Uterus (tissue), 4 donors: ENCODE results near the gene CRELD1. TPM values are rescaled to one million over a fixed set of nuclear protein-coding genes. Genes with fewer than 3 reads are reported as not detected.
"Not testable (repeated sequence)": the region's sequence is repeated elsewhere in the genome, so short reads cannot be mapped to it uniquely, and the experiment has no call there.

Experiments
- DNase-seq, 2 donors: peaks; one replicate each; pipeline ENCODE4 v3.0.0-alpha.2; 2019 to 2020
- H3K27ac ChIP-seq, 2 donors: fragments of 200-600 bp; sonication (generic); 1 replicate in 1 of 2; 2 replicates in 1 of 2; pipeline ENCODE4 v1.5.1; 2016 to 2018
- H3K27me3 ChIP-seq, 2 donors: fragments of 200-600 bp; sonication (generic); one replicate each; pipeline ENCODE4 v1.5.1; 2018 to 2019; ENCODE audit warnings: control low read depth in 1 of 2
- H3K36me3 ChIP-seq, 2 donors: fragments of 200-600 bp; sonication (generic); one replicate each; pipeline ENCODE4 v1.5.1; 2019; ENCODE audit warnings: control low read depth in 1 of 2
- H3K4me1 ChIP-seq, 2 donors: fragments of 200-600 bp; sonication (generic); one replicate each; pipeline ENCODE4 v1.5.1; 2018 to 2019; ENCODE audit warnings: control low read depth in 1 of 2
- H3K4me3 ChIP-seq, 2 donors: fragments of 200-600 bp; sonication (generic); 1 replicate in 1 of 2; 2 replicates in 1 of 2; pipeline ENCODE4 v1.5.1; 2018 to 2019; ENCODE audit warnings: mild to moderate bottlenecking in 1 of 2
- H3K9me3 ChIP-seq, 2 donors: fragments of 200-600 bp; sonication (generic); one replicate each; pipeline ENCODE4 v1.5.1; 2019; ENCODE audit warnings: control low read depth in 1 of 2
- CTCF ChIP-seq, 4 experiments: fragments of 200-600 bp in 2 of 4; fragments of 450-650 bp in 2 of 4; sonication (generic) in 2 of 4; IDR thresholded peaks; one replicate each; pipeline ENCODE4 v1.5.1; 2016 to 2019; ENCODE audit warnings: antibody characterized with exemption in 4 of 4, mild to moderate bottlenecking in 2 of 4, moderate library complexity in 1 of 4
- POLR2A ChIP-seq, 2 donors: fragments of 450-650 bp; IDR thresholded peaks; one replicate each; pipeline ENCODE4 v1.6.1; 2016; ENCODE audit warnings: antibody characterized with exemption in 2 of 2, mild to moderate bottlenecking in 1 of 2, moderate library complexity in 1 of 2
- intact Hi-C: fragments of 100-400 bp; cut with DNase I; formaldehyde crosslinking; loops from one replicate; pipeline ENCODE4 v1.15.1; 2023; ENCODE audit warnings: low total_unique reads
- total RNA-seq, 4 donors: library from RNA; depleted of rRNA in 3 of 4; stranded (reverse); fragments of >200 nt in 3 of 4; gene quantifications; one replicate each; pipeline versions ENCODE4 v1.1.0 to v1.2.4, GENCODE V29; 2014 to 2023
- donor health status: DM: yes; HTN: yes; CAD: no.

CRELD1 gene
- total RNA-seq, 4 donors from 2014 or later: 20.4 to 38.8 (median 29.1) TPM

DNA sequence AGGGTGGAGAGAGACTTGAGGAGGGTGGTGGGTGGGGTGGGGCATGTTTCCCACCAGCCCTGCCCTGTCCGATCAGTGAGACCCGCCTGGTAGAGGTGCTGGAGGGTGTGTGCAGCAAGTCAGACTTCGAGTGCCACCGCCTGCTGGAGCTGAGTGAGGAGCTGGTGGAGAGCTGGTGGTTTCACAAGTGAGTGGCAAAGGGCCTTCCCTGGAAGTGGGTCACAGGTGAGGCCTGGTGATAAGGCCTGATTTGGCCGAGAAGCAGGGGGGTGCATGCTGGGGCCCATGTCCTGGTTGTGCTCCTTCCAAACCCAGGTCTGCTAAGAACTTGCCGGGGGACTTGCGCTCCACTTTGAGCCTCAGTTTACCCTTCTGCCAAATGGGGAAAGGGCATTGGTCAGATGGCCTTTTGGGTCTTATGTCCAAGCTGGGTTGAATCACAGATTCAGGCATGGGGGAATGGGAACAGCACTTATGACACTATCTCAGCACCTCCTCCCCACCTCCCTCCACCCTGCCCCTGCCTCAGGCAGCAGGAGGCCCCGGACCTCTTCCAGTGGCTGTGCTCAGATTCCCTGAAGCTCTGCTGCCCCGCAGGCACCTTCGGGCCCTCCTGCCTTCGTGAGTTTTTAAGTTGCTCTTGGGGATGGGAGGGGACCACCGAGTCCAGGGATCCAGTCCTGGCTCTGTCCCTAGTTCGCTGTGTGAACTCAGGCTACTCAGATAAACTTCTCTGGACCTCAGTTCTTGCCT lies 4.0 kb downstream of the CRELD1 start:
- Histone ChIP-seq H3K4me1 (peaks cover 5 to 9% of the 10 kb centered on the region in 2 donors), H3K9me3 (no peaks in the 10 kb centered on the region), H3K27me3 (no peaks in the 10 kb centered on the region), H3K36me3 (no peaks in the 10 kb centered on the region), H3K4me3 (no peak overlapping the region), H3K27ac (no peak overlapping the region)
- intact Hi-C loops: no loop called here
- TF ChIP-seq CTCF (IDR thresholded peaks at IDR 0.05): no peak
- TF ChIP-seq POLR2A (IDR thresholded peaks at IDR 0.05): no peak
- no peak for DNase-seq

- no peaks in the 10 kb centered on the region for H3K36me3 ChIP-seq
- intact Hi-C loops: no loop called here
These were observed 5.3 kb downstream of the CRELD1 start for GRCh38 chr3:9938966-9939365.

DNA sequence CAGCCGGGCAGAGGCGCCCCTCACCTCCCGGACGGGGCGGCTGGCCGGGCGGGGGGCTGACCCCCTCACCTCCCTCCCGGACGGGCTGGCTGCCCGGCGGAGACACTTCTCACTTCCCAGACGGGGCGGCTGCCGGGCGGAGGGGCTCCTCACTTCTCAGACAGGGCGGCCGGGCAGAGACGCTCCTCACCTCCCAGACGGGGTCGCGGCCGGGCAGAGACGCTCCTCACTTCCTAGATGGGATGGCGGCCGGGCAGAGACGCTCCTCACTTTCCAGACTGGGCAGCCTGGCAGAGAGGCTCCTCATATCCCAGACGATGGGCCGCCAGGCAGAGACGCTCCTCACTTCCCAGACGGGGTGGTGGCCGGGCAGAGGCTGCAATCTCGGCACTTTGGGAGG lies 6.3 kb downstream of the CRELD1 start:
- H3K9me3 ChIP-seq, H3K36me3 ChIP-seq, H3K27ac ChIP-seq, H3K4me3 ChIP-seq, DNase-seq, H3K4me1 ChIP-seq, H3K27me3 ChIP-seq, intact Hi-C loops: not testable (repeated sequence)

More at GRCh38 chr3:9938966-9939365, 5.3 kb downstream of the CRELD1 start:
- H3K4me3 ChIP-seq: no peak overlapping the region
- no peak for TF ChIP-seq CTCF (IDR thresholded peaks at IDR 0.05)
- no peak for TF ChIP-seq POLR2A (IDR thresholded peaks at IDR 0.05)
- no peak for DNase-seq
- H3K9me3 ChIP-seq: no peaks in the 10 kb centered on the region
- H3K27ac ChIP-seq: no peak overlapping the region
- peaks cover 5 to 9% of the 10 kb centered on the region in 2 donors for H3K4me1 ChIP-seq
- H3K27me3 ChIP-seq: no peaks in the 10 kb centered on the region

DNA sequence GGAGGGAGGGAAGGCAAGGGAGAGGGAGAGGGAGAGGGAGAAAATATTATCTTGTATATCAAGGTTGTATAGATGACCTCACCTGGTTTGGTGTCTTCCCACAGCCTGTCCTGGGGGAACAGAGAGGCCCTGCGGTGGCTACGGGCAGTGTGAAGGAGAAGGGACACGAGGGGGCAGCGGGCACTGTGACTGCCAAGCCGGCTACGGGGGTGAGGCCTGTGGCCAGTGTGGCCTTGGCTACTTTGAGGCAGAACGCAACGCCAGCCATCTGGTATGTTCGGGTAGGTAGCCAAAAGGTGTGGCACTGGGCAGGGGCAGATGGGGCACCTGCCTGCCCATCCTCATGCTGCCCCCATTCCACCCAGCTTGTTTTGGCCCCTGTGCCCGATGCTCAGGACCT lies 7.1 kb downstream of the CRELD1 start:
- Histone ChIP-seq H3K9me3 (no peaks in the 10 kb centered on the region), H3K27me3 (no peaks in the 10 kb centered on the region), H3K27ac (no peak overlapping the region), H3K36me3 (no peaks in the 10 kb centered on the region), H3K4me1 (peaks cover 0 to 3% of the 10 kb centered on the region in 2 donors), H3K4me3 (no peak overlapping the region)
- DNase-seq: no peak
- TF ChIP-seq CTCF (IDR thresholded peaks at IDR 0.05) (no peak), POLR2A (IDR thresholded peaks at IDR 0.05) (no peak)
- intact Hi-C loops: no loop called here

DNA sequence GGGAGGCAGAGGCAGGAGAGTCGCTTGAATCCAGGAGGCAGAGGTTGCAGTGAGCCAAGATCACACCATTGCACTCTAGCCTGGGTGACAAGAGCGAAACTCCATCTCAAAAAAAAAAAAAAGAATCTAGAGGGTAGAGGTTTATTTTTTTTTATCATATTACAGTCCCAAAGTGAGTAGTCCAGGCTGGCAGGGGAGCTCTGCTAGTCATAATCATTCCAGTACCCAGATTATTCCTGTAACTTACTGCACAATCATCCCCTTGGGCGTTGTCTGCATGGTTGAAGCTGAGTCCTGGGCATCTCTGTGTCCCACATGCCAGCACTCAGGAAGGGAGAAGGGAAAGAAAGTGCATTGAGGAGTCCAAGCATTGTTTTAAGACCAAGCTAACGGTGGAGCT lies 8.5 kb downstream of the CRELD1 start:
- no peaks in the 10 kb centered on the region for H3K9me3 ChIP-seq
- H3K27ac ChIP-seq: no peak overlapping the region
- H3K4me1 ChIP-seq: no peaks in the 10 kb centered on the region
- TF ChIP-seq POLR2A (IDR thresholded peaks at IDR 0.05) (no peak), CTCF (IDR thresholded peaks at IDR 0.05) (no peak)
- no peak overlapping the region for H3K4me3 ChIP-seq
- intact Hi-C loops: no loop called here
- DNase-seq: no peak
- no peaks in the 10 kb centered on the region for H3K27me3 ChIP-seq
- no peaks in the 10 kb centered on the region for H3K36me3 ChIP-seq
